PC-9 (cell line): ENCODE results near the gene LRRC26. TPM values are rescaled to one million over a fixed set of nuclear protein-coding genes. Genes with fewer than 3 reads are reported as not detected.
A peak's percentile ranks its signal among the peaks of the same experiment; 100 is the strongest.

Experiments
- BruUV-seq: library from RNA; stranded (reverse); fragments of 400-500 nt; replicated peaks from 2 replicates; lab custom pipeline; 2021; lab: Mats Ljungman, UMichigan
- CTCF ChIA-PET: fragments of 300-600 bp; sonication (Branson Sonifier 250); formaldehyde crosslinking; loops from one replicate; lab custom pipeline; 2022; ENCODE audit warnings: antibody characterized with exemption; lab: Charles Lee
- POLR2A ChIA-PET: fragments of 300-600 bp; sonication (Branson Sonifier 250); formaldehyde crosslinking; loops from one replicate; lab custom pipeline; 2022; ENCODE audit warnings: antibody characterized with exemption; ENCODE audit not compliant: unreplicated experiment; lab: Charles Lee
- DNase-seq, 2 experiments: peaks; one replicate each; pipeline versions ENCODE4 v3.0.0 to v3.0.0-alpha.2; 2015 to 2022; ENCODE audit warnings: mixed read lengths in 1 of 2
- H2AFZ ChIP-seq: fragments of 200-600 bp; sonication (generic); 2 replicates; pipeline ENCODE4 v1.8.1; 2017; ENCODE audit warnings: antibody characterized with exemption
- H3F3A ChIP-seq: fragments of 200-600 bp; sonication (generic); 2 replicates; pipeline ENCODE4 v1.8.1; 2017; ENCODE audit warnings: antibody characterized with exemption, mild to moderate bottlenecking, low read depth; ENCODE audit not compliant: insufficient read depth
- H3K27ac ChIP-seq: fragments of 200-600 bp; sonication (generic); 2 replicates; pipeline ENCODE4 v1.6.1; 2016; ENCODE audit warnings: mixed run types
- H3K27me3 ChIP-seq: fragments of 200-600 bp; sonication (generic); 2 replicates; pipeline ENCODE4 v1.6.1; 2016; ENCODE audit warnings: low read depth, mixed run types; ENCODE audit not compliant: insufficient read depth
- H3K36me3 ChIP-seq: fragments of 200-600 bp; sonication (generic); 2 replicates; pipeline ENCODE4 v1.6.1; 2016; ENCODE audit warnings: low read depth, mixed run types
- H3K4me1 ChIP-seq: fragments of 200-600 bp; sonication (generic); replicated peaks from 2 replicates; pipeline ENCODE4 v1.6.1; 2016; ENCODE audit warnings: mixed run types; ENCODE audit not compliant: insufficient read depth
- H3K4me2 ChIP-seq: fragments of 200-600 bp; sonication (generic); 2 replicates; pipeline ENCODE4 v1.6.1; 2017; ENCODE audit warnings: mixed run types
- H3K4me3 ChIP-seq: fragments of 200-600 bp; sonication (generic); 2 replicates; pipeline ENCODE4 v1.6.1; 2016; ENCODE audit warnings: mixed run types
- H3K79me2 ChIP-seq: fragments of 200-600 bp; sonication (generic); 2 replicates; pipeline ENCODE4 v1.6.1; 2017; ENCODE audit warnings: low read depth, mixed run types
- H3K9me2 ChIP-seq: fragments of 200-600 bp; sonication (generic); 2 replicates; pipeline ENCODE4 v1.8.1; 2017; ENCODE audit warnings: mild to moderate bottlenecking; ENCODE audit not compliant: insufficient read depth
- H3K9me3 ChIP-seq: fragments of 200-600 bp; sonication (generic); 2 replicates; pipeline ENCODE4 v1.8.1; 2016; ENCODE audit warnings: low read depth; ENCODE audit not compliant: insufficient read depth
- H4K20me1 ChIP-seq: fragments of 200-600 bp; sonication (generic); 2 replicates; pipeline ENCODE4 v1.8.1; 2017; ENCODE audit not compliant: insufficient read depth
- CTCF ChIP-seq: fragments of 200-600 bp; sonication (generic); conservative IDR thresholded peaks from 2 replicates; pipeline ENCODE4 v1.6.1; 2017; ENCODE audit warnings: mixed run types, antibody characterized with exemption, mild to moderate bottlenecking, moderate library complexity
- EZH2 ChIP-seq: fragments of 200-600 bp; sonication (generic); IDR thresholded peaks from 2 replicates; pipeline ENCODE4 v1.8.0; 2017; ENCODE audit warnings: antibody characterized with exemption, low read depth
- intact Hi-C: fragments of 100-400 bp; cut with micrococcal nuclease; formaldehyde crosslinking; loops from one replicate; pipeline ENCODE4 v1.10.0; 2022; ENCODE audit not compliant: unreplicated experiment
- total RNA-seq: library from RNA; stranded (reverse); gene quantifications from 2 replicates; pipeline ENCODE4 v1.2.3, GENCODE V29; 2021

The LRRC26 gene
- total RNA-seq, 1 experiment from 2014 or later, result 2.3 TPM

- no peak for TF ChIP-seq EZH2
- no peak for TF ChIP-seq CTCF
- Histone ChIP-seq H3K9me2 (no peaks in the 10 kb centered on the region), H3K27ac (peak overlapping the region; percentile 74; the same call in 1 of the 2 replicates), H3K4me1 (peaks cover 33% of the 10 kb centered on the region), H3K4me2 (peak overlapping the region; percentile 92), H3K27me3 (no peaks in the 10 kb centered on the region), H2AFZ (peak overlapping the region; percentile 93), H3K4me3 (peak overlapping the region; percentile 97), H3K36me3 (no peaks in the 10 kb centered on the region), H3K79me2 (peaks cover 33% of the 10 kb centered on the region), H3K9me3 (no peaks in the 10 kb centered on the region), H4K20me1 (peaks cover 17% of the 10 kb centered on the region), H3F3A (peaks cover 18% of the 10 kb centered on the region)
- CTCF ChIA-PET, result interaction anchor here (0.6 to 1.4 kb wide), 2 partner anchors 13 to 65 kb away, joined by 5 to 9 read pairs; no protein-coding TSS in a partner anchor
- POLR2A ChIA-PET, result interaction anchor here (0.7 to 1.8 kb wide), 3 partner anchors 13 to 57 kb away, joined by 3 to 14 read pairs (median 13); partner anchors contain the start of gene TPRN
- intact Hi-C loops, result loop anchor here (1.0 to 2.0 kb wide), 3 partner anchors 15 to 59 kb away; partner anchors contain the start of genes RNF224 and TMEM210
- BruUV-seq, result no TSS peak
- DNase-seq, result no peak
Measured at GRCh38 chr9:137188086-137188489, 18.2 kb upstream of the LRRC26 start.

GRCh38 chr9:137187386-137187785 lies 17.5 kb upstream of the LRRC26 start:
- H4K20me1 ChIP-seq, result peaks cover 11% of the 10 kb centered on the region
- peak overlapping the region; percentile 97 for H3K4me3 ChIP-seq
- H3F3A ChIP-seq, result peaks cover 18% of the 10 kb centered on the region
- H3K9me3 ChIP-seq, result no peaks in the 10 kb centered on the region
- H3K9me2 ChIP-seq, result no peaks in the 10 kb centered on the region
- POLR2A ChIA-PET, result interaction anchor here (0.7 kb wide), 1 partner anchor 56 kb away, joined by 3 read pairs; no protein-coding TSS in a partner anchor
- intact Hi-C loops, result no loop called here
- TF ChIP-seq CTCF, result no peak
- TF ChIP-seq EZH2, result no peak
- no peaks in the 10 kb centered on the region for H3K36me3 ChIP-seq
- CTCF ChIA-PET, result interaction anchor here (0.6 kb wide), 1 partner anchor 64 kb away, joined by 5 read pairs; no protein-coding TSS in a partner anchor
- peaks cover 33% of the 10 kb centered on the region for H3K4me1 ChIP-seq
- peak overlapping the region; percentile 92 for H3K4me2 ChIP-seq
- DNase-seq, result no peak
- H3K27ac ChIP-seq, result no peak overlapping the region
- no peak overlapping the region for H2AFZ ChIP-seq
- no peaks in the 10 kb centered on the region for H3K27me3 ChIP-seq
- H3K79me2 ChIP-seq, result peaks cover 30% of the 10 kb centered on the region
- no TSS peak for BruUV-seq

GRCh38 chr9:137186385-137186784 lies 16.5 kb upstream of the LRRC26 start:
- peaks cover 33% of the 10 kb centered on the region for H3K4me1 ChIP-seq
- H3K27ac ChIP-seq, result no peak overlapping the region
- H3K79me2 ChIP-seq, result peaks cover 30% of the 10 kb centered on the region
- H3K4me2 ChIP-seq, result peak overlapping the region; percentile 92; the same call in 1 of the 2 replicates
- H3K9me2 ChIP-seq, result no peaks in the 10 kb centered on the region
- peaks cover 11% of the 10 kb centered on the region for H4K20me1 ChIP-seq
- no peak for DNase-seq
- H3F3A ChIP-seq, result peaks cover 18% of the 10 kb centered on the region
- H3K4me3 ChIP-seq, result no peak overlapping the region
- no peaks in the 10 kb centered on the region for H3K9me3 ChIP-seq
- H3K36me3 ChIP-seq, result no peaks in the 10 kb centered on the region
- ChIA-PET CTCF (no interaction called here), POLR2A (no interaction called here)
- no peak overlapping the region for H2AFZ ChIP-seq
- intact Hi-C loops, result no loop called here
- no peaks in the 10 kb centered on the region for H3K27me3 ChIP-seq
- BruUV-seq, result no TSS peak
- no peak for TF ChIP-seq EZH2
- no peak for TF ChIP-seq CTCF
